ENCODE measurements around the gene RTN4RL2.

- TF ChIP-seq, protein P1, sequence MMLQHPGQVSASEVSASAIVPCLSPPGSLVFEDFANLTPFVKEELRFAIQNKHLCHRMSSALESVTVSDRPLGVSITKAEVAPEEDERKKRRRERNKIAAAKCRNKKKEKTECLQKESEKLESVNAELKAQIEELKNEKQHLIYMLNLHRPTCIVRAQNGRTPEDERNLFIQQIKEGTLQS (IDR thresholded peaks at IDR 0.05; ENCODE audit: borderline replicate concordance, extremely low read depth, low read depth, low read length) = no peak
- TF ChIP-seq CTCF (IDR thresholded peaks at IDR 0.05 in 2 of 3, conservative IDR thresholded peaks at IDR 0.05 in 1 of 3; ENCODE audit: control insufficient read depth in 2 of 3, extremely low read depth in 1 of 3, insufficient read depth in 1 of 3, low read depth in 3 of 3, low read length in 3 of 3) (no peak), HDAC2 (IDR thresholded peaks at IDR 0.05) (no peak), TAF1 (IDR thresholded peaks at IDR 0.05; ENCODE audit: borderline replicate concordance, low read depth, low read length) (no peak), TBL1XR1 (IDR thresholded peaks at IDR 0.05; ENCODE audit: low read depth, low read length) (no peak), USF1 (IDR thresholded peaks at IDR 0.05; ENCODE audit: borderline replicate concordance, extremely low read length, insufficient read depth, low read depth, low read length) (no peak), FOXM1 (IDR thresholded peaks at IDR 0.05; ENCODE audit: low read depth, low read length) (no peak)
Measured at GRCh38 chr11:57464539-57465181, 4.3 kb downstream of the RTN4RL2 start.

All from GM12878 (cell line).